ENCODE results near the gene KLHL22.
"Not testable (repeated sequence)": the region's sequence is repeated elsewhere in the genome, so short reads cannot be mapped to it uniquely, and the experiment has no call there.

The KLHL22 gene

DNA sequence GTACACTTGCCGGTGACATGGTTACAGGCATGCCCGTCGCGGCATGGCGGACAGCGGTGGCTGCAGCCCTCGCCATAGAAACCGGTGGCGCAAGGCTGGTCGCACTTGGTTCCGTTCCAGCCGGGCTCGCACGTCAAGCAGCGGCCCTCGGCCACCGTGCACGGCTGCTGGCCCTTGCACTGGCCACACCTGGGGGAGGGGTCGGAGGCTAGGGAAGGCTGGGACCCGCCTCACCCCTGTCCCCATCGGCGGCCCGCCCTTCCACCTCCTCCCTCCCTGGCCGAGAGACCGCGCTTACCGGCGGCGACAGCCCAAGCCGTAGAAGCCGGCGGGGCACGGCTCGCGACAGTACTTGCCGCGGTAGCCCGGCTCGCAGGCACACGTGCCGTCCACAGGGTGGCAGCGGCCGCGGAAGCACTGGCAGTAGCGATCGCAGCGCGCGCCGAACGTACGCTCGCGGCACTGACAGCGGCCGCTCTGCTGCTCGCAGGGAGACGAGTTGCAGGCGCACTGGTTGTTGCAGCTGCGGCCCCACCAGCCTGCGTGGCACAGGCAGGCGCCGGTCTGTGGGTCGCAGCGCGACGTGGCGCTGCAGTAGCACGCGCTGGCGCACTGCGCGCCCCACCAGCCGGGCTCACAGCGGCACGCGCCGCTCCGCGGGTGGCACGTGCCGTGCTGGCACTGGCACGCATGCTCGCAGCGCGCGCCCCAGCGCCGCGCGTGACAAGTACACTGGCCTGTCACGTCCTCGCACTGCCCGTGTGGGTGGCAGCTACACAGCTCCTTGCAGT is 64.7 kb downstream of the KLHL22 start:
- DNase-seq = peak; percentile 55

DNA sequence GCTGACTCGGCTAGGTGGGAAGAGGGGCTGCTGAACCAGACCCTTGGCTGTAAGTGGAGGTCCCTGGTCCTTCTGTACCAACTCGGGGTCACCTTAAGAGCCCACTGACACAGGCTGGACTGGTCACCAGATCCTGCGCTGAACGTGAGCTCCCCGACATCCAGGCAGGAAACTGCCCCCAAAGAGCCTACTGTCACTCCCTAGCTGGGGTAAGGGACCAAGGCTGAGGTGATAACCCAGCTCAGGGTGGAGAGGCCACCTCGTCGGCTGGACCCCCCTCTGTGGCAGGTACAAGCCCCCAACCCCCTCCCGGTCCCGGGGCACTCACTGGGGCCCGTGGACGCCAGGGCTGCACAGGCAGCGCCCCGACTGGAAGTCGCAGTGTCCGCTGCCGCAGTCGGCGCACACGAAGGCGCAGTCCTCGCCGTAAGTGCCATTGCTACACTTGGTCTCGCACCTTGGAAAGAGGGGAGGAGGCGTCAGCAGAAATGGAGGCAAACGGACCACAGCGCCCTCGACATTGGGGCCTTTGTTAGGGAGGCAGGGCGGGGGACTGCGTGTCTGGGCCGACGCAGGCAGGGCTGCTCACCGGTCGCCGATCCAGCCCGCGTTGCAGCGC is 65.4 kb downstream of the KLHL22 start:
- no peak for DNase-seq

DNA sequence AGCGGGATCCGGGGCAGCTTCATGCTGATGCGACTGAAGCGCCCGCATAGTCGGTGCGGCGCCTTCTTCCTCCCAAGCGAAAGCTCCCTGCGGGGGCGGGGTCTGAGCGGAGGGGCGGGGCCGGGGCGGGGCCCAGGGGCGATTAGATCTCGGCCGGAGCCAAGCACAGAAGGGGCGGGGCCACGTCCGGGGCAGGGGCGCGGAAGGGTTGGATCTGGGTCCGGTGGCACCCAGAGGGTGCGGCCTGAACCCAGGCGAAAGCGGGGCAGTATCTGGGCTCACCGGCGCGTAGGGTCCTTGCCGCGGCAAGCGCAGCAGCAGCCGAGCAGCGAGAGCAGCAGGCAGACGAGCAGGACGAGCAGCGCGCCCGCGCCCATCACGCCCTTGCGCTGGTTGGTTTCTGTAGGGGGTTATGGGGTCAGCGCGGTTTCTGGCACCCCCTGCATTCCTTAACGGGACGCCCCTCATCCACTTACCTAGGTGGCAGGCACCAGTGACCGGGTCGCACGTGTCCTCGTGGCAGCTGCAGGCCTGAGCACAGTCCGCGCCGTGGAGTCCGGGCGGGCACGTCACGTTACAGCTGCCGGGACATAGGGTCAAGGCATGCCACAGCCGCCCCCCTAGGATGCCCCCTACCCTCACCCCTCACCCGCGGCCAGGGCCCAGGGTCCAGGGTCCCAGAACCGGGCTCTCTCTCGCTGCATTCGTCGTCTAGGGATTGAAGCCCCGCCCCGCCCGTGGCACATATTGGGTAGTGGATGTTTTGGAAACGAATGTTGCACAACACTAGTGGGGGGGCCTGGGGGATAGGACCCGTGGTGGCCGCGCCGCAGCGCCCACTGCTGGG is 66.1 kb downstream of the KLHL22 start:
- DNase-seq = no peak

DNA sequence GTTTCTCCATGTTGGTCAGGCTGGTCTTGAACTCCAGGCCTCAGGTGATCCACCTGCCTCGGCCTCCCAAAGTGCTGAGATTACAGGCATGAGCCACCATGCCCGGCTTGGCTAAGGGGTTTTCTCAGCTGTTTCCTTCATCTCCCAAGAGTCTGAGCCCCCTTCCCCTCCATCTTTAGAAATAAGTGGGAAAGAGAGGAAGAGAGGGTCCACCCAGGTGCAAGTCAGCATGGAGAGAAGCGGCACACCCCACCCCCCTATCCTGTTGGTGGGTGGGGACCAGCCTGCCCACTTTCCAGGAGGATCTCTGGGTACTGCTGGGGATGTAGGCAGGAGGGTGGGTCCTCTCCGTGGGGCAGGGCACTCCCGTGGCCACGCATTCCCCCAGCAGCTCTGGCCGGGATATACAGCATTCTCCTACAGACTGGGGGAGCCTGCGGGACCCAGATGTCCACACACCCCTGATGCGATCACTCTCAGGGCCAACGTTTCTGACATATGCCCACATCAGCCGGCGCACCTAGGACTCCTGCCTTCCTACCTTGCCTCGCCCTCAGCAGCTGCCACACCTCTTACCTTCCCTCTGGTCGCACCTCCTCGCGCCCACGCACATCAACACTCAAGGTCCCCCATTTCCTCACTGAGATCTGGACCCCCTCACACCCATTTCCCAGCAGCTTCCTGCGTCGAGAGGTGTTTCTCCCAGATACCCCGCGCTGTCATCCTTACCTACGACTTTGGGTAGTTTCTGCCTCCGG is 66.9 kb downstream of the KLHL22 start:
- DNase-seq = no peak

DNA sequence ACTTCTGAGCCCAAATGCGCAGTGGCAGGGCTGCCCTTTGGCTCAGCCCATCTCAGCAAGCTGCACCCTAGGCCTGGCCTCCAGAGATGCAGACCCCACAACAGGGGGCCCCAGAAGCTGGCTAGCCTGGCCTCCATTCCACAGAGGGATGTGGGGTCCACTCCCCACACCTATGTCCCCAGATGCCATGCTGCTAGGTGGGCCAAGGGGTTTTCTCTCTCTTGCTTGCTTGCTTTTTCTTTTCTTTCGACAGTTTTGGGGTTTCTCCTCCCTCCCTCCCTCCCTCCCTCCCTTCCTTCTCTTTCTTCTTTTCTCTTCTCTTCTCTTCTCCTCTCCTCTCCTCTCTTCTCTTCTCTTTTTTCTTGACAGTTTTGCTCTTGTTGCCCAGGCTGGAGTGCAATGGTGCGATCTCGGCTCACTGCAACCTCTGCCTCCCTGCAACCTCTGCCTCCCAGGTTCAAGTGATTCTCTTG is 67.6 kb downstream of the KLHL22 start:
- no peak for DNase-seq

DNA sequence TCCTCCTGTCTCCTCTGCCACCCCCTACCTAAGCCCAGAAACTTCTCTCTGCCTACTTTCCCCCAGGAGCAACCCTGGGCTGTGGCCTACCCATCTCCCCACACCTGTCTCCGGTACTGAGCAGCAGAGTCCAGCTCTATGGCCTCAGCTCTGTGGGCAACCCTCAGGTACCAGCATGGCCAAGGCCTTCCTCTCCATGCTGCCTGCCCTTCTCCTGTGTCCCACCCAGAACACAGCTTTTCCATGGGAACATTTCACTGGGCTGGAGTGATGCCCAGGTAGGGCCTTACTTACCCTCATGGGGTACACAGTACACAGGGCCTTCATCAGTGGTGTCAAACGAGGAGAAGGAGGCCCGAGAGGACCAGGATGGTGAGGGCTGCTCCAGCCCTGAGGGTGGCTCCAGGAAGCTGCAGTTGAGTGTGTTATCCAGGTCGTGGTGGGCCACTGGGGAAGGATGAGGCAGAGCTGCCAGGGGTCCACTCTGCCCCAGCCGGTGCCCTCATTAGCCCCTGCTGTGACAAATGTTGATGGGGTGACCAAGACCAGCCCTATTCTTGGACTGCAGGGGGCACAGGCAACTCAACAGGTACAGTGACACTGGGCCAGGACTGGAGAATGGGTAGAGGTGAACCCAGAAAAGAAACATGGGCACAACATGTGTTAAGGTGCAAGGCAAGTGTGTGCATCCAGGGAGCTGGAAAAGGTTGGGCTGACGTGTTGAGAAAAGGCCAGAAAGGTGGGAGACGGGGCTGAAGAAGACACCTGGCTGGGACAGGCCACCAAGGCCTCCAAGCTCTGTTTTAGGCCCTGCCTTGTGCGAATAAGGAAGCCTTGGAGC is 68.3 kb downstream of the KLHL22 start:
- DNase-seq = no peak

DNA sequence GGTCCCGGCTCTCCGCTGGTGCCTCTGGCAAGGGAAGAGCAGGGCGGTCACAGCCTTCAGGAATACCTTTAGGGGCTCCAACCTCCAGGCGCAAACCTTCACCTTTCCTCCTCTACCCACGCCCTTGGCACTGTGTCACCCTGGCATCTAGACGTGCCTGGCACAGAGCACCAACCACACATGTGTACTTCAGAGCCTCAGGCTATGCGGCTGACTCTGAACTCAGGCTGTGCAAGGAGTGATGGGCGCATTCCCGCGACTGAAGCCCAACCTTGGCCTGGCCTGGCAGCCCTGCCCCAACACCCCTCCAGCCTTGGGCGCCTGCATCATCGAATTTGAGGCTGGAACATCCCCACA is 69.4 kb downstream of the KLHL22 start:
- DNase-seq = no peak

DNA sequence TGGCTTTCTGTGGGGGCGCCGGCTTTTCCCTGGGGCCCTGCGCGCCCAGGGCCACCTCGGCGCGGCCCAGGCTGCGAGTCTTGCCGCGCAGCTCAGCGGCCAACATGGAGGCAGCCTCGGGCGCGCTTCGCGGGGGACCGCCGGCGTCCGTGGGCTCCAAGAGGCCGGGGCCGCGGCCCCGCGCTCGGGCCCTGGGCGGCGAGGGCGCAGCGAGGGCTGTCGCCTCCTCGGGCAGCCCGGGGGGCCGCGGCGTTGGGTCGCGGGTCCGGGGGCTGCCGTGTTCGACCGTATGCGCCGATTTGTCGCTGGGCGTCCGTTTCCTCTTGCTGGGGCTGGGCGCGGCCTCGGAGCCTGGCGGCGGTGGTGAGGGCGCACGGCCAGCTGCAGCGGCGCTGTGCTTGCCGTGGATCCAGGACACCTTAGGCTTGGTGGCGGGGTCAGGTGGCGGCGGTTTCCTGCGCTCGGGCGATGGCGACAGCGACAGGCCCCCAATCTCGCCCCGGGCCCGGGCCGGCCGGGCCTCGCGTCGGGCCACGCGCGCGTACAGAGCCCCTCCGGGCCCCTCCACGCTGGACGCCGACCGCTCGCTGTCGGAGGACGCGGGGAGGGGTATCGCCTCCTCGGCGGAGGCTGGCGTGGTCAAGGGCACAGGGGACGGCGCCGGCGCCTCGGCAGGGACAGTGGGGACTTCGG is 69.9 kb downstream of the KLHL22 start:
- no peak for DNase-seq

DNA sequence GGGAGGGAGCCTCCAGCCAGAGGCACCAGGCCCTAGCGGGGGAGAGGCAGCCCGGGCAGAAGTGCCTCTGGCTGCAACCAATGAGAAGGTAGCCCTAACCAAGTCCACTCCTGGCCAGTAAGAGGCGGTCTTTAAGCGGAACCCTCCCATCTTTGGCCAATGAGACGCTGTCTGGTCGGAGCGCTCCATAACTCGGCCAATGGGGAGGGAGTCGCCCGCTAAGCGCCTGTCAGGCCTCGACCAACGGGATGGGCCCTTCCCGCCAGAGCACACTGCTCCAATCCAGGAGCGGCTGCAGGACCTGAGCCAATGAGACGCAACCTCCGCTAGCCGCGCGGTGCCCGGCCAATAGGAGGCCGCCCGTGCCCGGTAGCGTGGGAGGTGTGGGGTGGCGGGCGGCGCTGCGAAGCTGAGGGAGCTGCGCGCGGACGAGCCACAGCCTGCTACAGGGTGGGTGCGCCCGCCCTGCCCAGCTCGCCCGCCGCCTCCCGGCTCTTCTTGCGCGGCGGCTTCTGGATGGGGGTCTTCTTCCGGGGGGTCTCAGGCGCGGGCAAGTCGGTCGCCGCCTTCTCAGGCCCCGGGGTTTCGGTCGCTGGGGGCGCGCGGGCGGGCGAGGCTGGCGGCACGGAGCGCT is 70.5 kb downstream of the KLHL22 start:
- peak; percentile 26 for DNase-seq

DNA sequence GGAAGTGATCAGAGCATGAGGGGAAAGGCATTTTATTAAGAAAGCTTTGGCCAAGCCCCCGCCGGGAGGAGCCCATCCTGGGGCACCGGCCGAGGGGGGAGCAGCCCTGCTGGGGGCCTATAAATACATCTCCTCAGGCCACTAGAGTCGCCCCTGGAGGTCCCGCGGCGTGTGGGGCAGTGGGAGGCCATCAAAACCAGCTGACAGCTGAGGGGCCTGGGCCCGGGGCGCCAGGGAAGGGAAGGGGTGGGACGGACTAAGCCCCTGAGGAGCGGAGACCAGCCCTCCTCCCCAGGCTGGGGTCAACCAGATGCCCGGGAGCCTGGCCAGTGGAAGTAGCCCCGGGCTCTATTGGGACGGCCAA is 71.0 kb downstream of the KLHL22 start:
- DNase-seq = no peak

DNA sequence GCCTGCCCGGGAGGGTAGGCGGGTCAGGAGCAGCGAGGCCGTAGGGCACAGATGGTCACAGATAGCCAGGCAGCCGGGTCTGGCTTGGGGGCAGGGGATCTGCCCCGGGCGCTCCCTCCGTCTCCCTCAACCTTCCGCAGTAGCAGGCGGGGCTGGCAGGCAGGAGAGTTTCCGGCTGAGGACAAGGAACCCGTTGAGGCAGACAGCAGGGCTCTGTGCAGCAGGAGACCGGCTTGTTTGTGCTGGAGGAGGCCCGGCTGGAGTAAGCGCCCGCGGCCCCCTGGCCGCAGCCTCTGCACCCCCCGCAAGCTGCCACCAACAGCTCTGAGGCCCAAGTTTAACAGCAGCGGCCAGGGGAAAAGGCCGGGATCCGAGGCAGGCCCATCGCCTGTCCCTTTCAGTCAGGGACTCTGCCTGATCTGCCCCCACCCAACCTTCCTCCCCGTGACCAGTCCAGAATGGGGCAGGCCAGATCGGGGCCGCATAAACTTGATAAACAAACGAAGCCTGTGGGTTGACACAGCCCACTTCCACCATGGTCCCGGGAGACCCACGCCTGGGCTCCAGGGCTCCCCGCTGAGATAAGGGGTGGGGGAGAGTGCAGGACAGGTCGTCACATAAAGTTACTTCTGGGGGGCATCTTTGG is 71.6 kb downstream of the KLHL22 start:
- no peak for DNase-seq

DNA sequence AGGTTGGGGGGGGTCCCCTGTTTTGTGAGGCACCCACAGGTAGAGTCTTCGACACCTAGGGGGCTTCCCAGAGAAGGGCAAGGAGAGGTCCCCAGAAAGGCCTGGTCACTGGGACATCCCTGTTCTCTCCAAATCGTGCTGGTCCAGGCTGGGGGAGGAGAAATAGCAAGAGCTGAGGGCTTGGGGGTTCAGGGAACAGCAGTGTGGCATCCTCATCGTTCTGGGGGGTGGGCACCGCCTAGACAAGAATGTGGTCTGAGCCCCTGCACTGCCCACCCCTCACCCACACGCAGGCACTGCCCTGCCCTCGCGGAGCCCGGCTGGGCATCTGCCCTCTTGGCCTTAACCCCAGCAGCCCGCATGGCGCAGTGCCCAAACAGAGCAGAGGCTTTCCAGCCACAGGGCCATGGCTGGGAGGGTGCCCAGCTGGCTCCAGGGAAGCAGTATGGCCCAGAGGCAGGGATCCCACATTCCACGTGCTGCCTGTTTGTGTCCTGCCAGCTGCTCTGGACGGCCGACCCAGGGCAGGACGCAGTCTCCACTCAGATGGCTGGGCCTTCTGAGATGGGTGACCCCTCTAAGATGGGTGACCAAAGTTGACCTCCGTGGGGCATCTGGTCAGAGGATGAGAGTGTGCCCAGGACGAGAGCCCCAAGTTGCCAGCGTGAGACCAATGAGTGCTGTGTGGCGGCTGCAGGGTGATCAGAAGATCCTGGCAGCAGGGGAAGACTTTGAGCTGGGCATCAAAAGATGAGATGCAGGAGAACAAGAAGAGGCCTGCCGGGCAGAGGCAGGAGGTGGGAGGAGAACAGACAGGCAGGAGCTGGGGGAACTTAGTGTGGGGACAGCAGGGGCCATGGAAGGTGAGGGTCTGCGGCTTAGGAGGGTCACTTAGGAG is 72.3 kb downstream of the KLHL22 start:
- no peak for DNase-seq

DNA sequence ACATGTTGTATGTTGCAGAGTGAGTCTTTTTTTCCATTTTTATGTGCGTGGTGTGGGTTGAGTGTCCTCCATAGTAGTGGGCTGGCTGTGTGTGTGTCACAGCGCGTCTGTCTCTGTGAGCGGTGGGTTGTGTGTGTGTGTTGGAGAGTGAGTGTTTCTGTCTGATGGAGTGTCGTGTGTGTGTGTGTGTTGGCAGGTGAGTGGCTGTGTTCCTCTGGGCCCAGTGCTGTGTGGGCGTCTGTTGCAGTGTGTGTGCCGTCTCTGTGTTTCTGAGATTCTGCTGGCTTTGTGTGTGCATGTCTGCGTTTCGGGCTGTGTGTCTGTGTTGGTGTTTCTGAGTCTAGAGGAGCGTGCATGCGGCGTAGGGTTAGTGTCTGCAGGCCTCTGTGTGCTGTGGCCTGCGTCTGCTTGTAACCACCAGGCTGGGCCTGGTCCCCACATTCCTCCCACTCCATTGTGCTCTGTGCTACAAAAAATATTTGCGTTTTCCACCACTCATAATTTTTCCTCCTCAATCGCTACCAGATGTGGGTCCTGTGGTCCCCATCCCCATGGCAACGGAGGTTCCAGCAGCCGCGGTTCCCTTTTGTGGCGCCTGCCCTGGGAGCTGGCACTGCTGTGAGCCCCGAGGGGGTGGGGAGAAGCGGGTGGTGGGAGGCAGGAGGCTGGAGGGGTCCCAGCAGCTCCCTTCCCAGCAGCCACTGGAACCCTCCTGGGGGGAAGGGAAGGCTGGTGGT is 73.2 kb downstream of the KLHL22 start:
- DNase-seq = peak; percentile 91

DNA sequence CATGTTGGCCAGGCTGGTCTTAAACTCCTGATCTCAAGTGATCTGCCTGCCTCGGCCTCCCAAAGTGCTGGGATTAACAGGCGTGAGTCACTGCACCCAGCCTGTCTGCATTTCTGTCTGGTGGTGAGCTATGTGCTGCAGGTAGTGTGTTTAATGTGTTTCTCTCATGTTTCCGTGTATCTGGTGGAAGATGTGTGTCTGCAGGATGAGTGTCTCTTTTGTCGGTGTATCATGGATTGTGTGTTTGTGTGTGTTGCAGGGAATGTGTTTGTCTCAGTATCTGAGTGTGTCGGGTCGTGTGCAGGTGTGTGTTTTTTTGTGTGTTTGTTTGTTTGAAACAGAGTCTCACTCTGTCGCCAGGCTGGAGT is 74.1 kb downstream of the KLHL22 start:
- peak; percentile 41 for DNase-seq

DNA sequence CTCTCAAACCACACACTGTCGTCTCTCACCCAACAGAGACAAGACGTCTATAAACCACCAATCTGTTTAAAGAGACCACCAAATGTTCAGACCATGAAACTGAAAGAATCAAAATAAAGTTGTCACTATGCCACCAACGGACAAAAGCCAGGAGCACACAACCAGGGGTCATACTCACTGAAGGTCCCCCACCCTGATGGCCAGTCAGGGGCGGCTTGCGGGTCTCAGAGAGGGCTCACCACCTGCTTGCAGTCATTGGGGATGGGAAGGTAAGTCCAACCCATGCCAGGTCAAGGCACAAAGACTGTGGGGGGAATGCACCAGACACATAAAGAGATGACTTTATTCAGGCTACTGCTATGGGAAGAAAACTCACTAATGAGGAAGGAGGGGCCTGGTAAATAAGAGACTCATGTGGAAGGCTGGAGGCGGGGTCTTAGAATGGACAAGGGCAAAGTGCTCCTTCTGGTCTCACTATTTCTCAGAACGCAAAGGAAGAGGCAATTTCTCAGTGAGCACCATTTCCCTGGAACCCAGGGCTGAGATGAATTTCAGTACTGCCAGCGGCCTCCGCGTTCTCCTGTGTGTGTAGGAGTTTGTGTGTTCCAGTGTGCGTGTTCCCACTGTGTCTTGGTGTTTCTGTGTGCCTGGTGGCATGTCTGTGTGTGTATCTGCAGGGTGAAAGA is 75.3 kb downstream of the KLHL22 start:
- DNase-seq = no peak

DNA sequence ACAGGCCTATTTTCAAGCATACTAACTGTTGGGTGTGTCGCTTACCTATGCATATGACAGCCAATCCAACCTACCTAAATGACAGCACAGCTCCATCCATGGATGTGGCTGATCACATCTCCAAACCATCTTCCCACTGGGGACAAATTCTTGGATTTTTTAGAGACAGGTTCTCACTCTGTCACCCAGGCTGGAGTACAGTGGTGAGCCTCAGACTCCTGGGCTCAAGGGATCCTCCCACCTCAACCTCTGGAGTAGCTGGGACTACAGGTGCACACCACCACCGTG is 76.0 kb downstream of the KLHL22 start:
- no peak for DNase-seq

DNA sequence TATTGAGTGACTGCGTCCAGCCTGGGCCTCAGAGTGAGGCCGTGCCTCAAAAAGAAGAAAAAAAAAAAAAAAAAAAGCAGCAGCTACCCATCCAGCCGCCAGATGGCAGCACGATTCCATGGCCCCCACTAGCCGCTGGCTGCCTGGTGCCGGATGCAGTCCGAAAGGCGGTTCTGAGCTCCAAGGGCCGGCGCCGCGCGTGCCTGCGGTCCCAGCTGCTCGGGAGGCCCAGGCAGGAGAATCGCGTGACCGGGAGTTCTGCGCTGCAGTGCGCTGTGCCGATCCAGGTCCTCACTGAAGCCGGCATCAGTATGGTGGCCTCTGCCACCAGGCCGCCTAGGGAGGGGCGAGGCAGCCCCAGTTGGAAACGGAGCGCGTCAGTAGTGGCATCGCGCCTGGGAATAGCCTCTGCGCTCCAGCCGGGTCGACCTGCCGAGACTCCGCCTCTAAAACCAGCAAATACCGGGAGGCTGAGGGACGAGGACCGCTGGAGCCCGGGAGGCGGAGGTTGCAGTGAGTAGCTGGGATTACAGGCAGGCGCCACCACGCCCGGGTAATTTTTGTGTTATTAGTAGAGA is 77.3 kb downstream of the KLHL22 start:
- peak; percentile 80 for DNase-seq

DNA sequence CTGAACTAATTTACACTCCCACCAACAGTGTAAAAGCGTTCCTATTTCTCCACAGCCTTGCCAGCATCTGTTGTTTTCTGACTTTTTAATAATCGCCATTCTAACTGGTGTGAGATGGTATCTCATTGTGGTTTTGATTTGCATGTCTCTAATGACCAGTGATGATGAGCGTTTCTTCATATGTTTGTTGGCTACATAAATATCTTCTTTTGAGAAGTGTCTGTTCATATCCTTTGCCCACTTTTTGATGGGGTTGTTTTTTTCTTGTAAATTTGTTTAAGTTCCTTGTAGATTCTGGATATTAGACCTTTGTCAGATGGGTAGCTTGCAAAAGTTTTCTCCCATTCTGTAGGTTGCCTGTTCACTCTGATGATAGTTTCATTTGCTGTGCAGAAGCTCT is 79.9 kb downstream of the KLHL22 start:
- DNase-seq = not testable (repeated sequence)
